OCI-LY7 (cell line): ENCODE results near the gene WNT1. TPM values are rescaled to one million over a fixed set of nuclear protein-coding genes. Genes with fewer than 3 reads are reported as not detected.

ENCODE experiments used
- BruUV-seq: library from RNA; stranded (reverse); fragments of 400-500 nt; replicated peaks from 2 replicates; lab custom pipeline; 2021; lab: Mats Ljungman, UMichigan
- CTCF ChIA-PET: fragments of 300-600 bp; sonication (Branson Sonifier 250); formaldehyde crosslinking; loops from one replicate; lab custom pipeline; 2022; ENCODE audit warnings: antibody characterized with exemption; ENCODE audit not compliant: unreplicated experiment; lab: Charles Lee
- POLR2A ChIA-PET: fragments of 300-600 bp; sonication (Branson Sonifier 250); formaldehyde crosslinking; loops from one replicate; lab custom pipeline; 2022; ENCODE audit warnings: antibody characterized with exemption; lab: Charles Lee
- DNase-seq: peaks from one replicate; pipeline ENCODE4 v3.0.0-alpha.2; 2015; ENCODE audit warnings: low spot score
- H2AFZ ChIP-seq: fragments of 200-600 bp; sonication (generic), shearing (Covaris generic); 2 replicates; pipeline ENCODE4 v1.6.1; 2014; ENCODE audit warnings: mild to moderate bottlenecking, antibody characterized with exemption, low read length, moderate library complexity
- H3K27ac ChIP-seq: fragments of 200-600 bp; sonication (generic); 2 replicates; pipeline ENCODE4 v1.5.1; 2014; ENCODE audit warnings: mixed run types, low read depth, mild to moderate bottlenecking, moderate library complexity, low read length, inconsistent platforms; ENCODE audit not compliant: poor library complexity, severe bottlenecking
- H3K36me3 ChIP-seq: fragments of 200-600 bp; sonication (generic); 2 replicates; pipeline ENCODE4 v1.6.1; 2014; ENCODE audit warnings: mild to moderate bottlenecking, antibody characterized with exemption, low read length, moderate library complexity, mixed read lengths; ENCODE audit not compliant: insufficient read depth
- H3K4me1 ChIP-seq: fragments of 200-600 bp; sonication (generic); 2 replicates; pipeline ENCODE4 v1.5.1; 2014; ENCODE audit warnings: mild to moderate bottlenecking, low read length; ENCODE audit not compliant: insufficient read depth, poor library complexity, severe bottlenecking
- H3K4me2 ChIP-seq: fragments of 200-600 bp; sonication (generic); 2 replicates; pipeline ENCODE4 v1.6.1; 2014; ENCODE audit warnings: mild to moderate bottlenecking, low read length
- H3K4me3 ChIP-seq: fragments of 200-600 bp; sonication (generic); 2 replicates; pipeline ENCODE4 v1.5.1; 2014; ENCODE audit warnings: mild to moderate bottlenecking, low read depth, low read length; ENCODE audit not compliant: poor library complexity, severe bottlenecking
- H3K79me2 ChIP-seq: fragments of 200-600 bp; sonication (generic); 2 replicates; pipeline ENCODE4 v1.6.1; 2016; ENCODE audit warnings: low read depth, mild to moderate bottlenecking, low read length, moderate library complexity, mixed read lengths; ENCODE audit not compliant: insufficient read depth
- H3K9me2 ChIP-seq: fragments of 200-600 bp; sonication (generic); 2 replicates; pipeline ENCODE4 v1.6.1; 2016; ENCODE audit warnings: mild to moderate bottlenecking, low read length, mixed read lengths; ENCODE audit not compliant: insufficient read depth
- H3K9me3 ChIP-seq: fragments of 200-600 bp; sonication (generic); 2 replicates; pipeline ENCODE4 v1.6.1; 2014; ENCODE audit warnings: mild to moderate bottlenecking, mixed run types, low read length, mixed read lengths
- H4K20me1 ChIP-seq: fragments of 200-600 bp; sonication (generic); 2 replicates; pipeline ENCODE4 v1.6.1; 2014; ENCODE audit warnings: mild to moderate bottlenecking, antibody characterized with exemption, low read length, moderate library complexity, mixed read lengths; ENCODE audit not compliant: insufficient read depth
- EZH2phosphoT487 ChIP-seq: fragments of 200-600 bp; sonication (generic); IDR thresholded peaks from 2 replicates; pipeline ENCODE4 v1.6.1; 2018; ENCODE audit warnings: low read depth, borderline replicate concordance, mild to moderate bottlenecking, mixed run types, antibody characterized with exemption, low read length, moderate library complexity, mixed read lengths
- intact Hi-C: fragments of 100-400 bp; cut with micrococcal nuclease; formaldehyde crosslinking; loops from one replicate; pipeline ENCODE4 v1.10.0; 2022; ENCODE audit not compliant: unreplicated experiment
- total RNA-seq, 2 experiments: library from RNA; depleted of rRNA in 1 of 2; stranded (reverse); fragments of >200 nt in 1 of 2; shearing (Covaris generic) in 1 of 2; gene quantifications; 2 replicates each; pipeline ENCODE4 v1.2.3, GENCODE V29; 2014 to 2022
- TF ChIP-seq, protein P1 (sequence below): fragments of 200-600 bp; sonication (generic); conservative IDR thresholded peaks from 2 replicates; pipeline ENCODE4 v1.5.1; 2014; ENCODE audit warnings: mild to moderate bottlenecking, antibody characterized with exemption, low read length, moderate library complexity, mixed read lengths

Gene WNT1
- total RNA-seq, 2 experiments from 2014 or later = not detected

DNA sequence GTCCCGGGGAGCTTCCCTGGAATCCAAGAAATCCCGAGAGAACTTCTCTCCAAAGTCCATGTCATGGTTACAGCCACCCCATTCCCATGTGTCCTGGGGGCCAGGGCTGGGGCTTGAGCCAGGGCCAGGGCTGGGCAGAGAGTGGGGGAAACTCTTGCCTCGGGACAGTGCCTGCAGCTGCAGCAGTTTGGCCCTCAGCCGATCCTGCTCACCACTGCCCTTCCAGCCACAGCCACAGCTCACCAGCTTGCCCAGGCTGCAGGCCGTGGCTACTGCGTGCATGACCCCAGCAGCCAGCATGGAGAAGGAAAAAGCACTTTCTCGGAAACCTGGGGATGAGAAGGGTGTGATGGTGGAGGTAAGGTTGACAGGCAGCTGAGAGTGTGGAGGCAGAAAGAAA lies 10.1 kb upstream of the WNT1 start:
- Histone ChIP-seq H3K79me2 (no peaks in the 10 kb centered on the region), H4K20me1 (no peaks in the 10 kb centered on the region), H3K4me3 (no peak overlapping the region), H3K9me3 (no peaks in the 10 kb centered on the region), H3K9me2 (no peaks in the 10 kb centered on the region), H3K27ac (no peak overlapping the region), H3K4me1 (no peaks in the 10 kb centered on the region), H2AFZ (no peak overlapping the region), H3K36me3 (no peaks in the 10 kb centered on the region), H3K4me2 (no peak overlapping the region)
- intact Hi-C loops = no loop called here
- no peak for TF ChIP-seq EZH2phosphoT487
- TF ChIP-seq, protein P1, sequence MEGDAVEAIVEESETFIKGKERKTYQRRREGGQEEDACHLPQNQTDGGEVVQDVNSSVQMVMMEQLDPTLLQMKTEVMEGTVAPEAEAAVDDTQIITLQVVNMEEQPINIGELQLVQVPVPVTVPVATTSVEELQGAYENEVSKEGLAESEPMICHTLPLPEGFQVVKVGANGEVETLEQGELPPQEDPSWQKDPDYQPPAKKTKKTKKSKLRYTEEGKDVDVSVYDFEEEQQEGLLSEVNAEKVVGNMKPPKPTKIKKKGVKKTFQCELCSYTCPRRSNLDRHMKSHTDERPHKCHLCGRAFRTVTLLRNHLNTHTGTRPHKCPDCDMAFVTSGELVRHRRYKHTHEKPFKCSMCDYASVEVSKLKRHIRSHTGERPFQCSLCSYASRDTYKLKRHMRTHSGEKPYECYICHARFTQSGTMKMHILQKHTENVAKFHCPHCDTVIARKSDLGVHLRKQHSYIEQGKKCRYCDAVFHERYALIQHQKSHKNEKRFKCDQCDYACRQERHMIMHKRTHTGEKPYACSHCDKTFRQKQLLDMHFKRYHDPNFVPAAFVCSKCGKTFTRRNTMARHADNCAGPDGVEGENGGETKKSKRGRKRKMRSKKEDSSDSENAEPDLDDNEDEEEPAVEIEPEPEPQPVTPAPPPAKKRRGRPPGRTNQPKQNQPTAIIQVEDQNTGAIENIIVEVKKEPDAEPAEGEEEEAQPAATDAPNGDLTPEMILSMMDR = no peak
- no TSS peak for BruUV-seq
- ChIA-PET POLR2A (interaction anchor here (0.6 to 2.1 kb wide), 3 partner anchors 10 to 100 kb away, joined by 3 to 12 read pairs (median 8); partner anchors contain the start of gene ARF3), CTCF (interaction anchor here (0.8 kb wide), 1 partner anchor 20 kb away, joined by 3 read pairs; no protein-coding TSS in a partner anchor)
- DNase-seq = no peak

DNA sequence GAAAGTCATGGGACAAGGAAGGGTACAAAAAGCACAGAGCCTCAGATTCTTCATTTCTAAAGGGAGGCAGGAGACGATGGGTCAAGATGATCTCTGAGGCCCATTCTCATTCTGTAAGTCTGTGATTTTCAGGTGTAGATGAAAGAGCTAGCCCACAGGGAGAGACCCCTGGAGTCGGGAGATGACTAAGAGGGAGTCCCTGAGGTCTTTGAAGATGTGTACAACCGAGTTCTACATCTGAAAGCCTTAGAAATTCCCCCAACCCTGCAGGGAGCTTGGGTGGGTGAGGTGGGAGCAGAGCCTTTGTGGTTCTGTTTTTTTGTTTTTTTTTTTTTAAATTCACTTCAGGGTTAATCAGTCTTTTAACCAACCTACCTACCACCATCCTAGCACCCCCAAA lies 9.7 kb upstream of the WNT1 start:
- Histone ChIP-seq H3K4me3 (no peak overlapping the region), H2AFZ (no peak overlapping the region), H4K20me1 (no peaks in the 10 kb centered on the region), H3K4me1 (no peaks in the 10 kb centered on the region), H3K9me3 (no peaks in the 10 kb centered on the region), H3K79me2 (no peaks in the 10 kb centered on the region), H3K27ac (no peak overlapping the region), H3K4me2 (no peak overlapping the region), H3K9me2 (no peaks in the 10 kb centered on the region), H3K36me3 (no peaks in the 10 kb centered on the region)
- no peak for DNase-seq
- ChIA-PET POLR2A (interaction anchor here (0.5 to 2.1 kb wide), 3 partner anchors 11 to 17 kb away, joined by 3 to 12 read pairs (median 8); partner anchors contain the start of gene ARF3), CTCF (interaction anchor here (0.8 kb wide), 1 partner anchor 20 kb away, joined by 3 read pairs; no protein-coding TSS in a partner anchor)
- BruUV-seq = no TSS peak
- TF ChIP-seq, protein P1 = no peak
- no peak for TF ChIP-seq EZH2phosphoT487
- intact Hi-C loops = no loop called here

DNA sequence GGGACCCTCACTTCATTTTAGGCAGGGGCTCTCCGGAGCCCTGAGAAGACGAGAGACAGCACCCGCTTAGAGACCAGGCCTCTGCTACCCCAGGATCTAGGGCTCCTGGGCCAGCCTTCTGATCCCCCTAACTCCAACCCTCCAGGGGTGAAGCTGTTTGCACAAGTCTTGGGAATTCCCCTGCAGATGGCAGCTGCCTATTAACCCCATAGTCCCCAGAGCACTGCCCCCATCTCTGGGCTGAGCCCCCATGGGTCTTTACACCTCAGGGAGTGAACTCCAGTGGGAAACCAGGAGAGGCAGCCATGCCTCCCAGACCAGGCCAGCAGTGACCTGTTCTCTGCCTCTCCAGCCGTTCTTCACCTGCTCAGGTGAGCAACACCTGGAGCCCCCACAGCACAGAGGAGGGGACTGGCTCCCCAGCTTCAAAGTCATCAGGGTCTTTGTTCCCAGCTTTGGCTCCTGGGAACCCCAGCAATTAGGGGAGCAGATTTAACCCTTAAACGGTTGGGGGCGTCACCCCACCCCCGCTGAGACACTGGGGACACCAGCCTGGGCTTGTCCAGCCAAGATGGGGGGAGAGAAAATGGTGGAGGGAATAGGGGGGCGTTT lies 8.9 kb upstream of the WNT1 start:
- DNase-seq = no peak
- H3K4me2 ChIP-seq = no peak overlapping the region
- ChIA-PET POLR2A (interaction anchor here (0.5 to 2.1 kb wide), 3 partner anchors 12 to 17 kb away, joined by 3 to 12 read pairs (median 8); partner anchors contain the start of gene ARF3), CTCF (no interaction called here)
- no peak overlapping the region for H2AFZ ChIP-seq
- H3K36me3 ChIP-seq = no peaks in the 10 kb centered on the region
- H3K9me3 ChIP-seq = no peaks in the 10 kb centered on the region
- TF ChIP-seq, protein P1 = no peak
- TF ChIP-seq EZH2phosphoT487 = no peak
- H4K20me1 ChIP-seq = no peaks in the 10 kb centered on the region
- BruUV-seq = no TSS peak
- H3K79me2 ChIP-seq = no peaks in the 10 kb centered on the region
- no peak overlapping the region for H3K27ac ChIP-seq
- H3K4me1 ChIP-seq = no peaks in the 10 kb centered on the region
- no peaks in the 10 kb centered on the region for H3K9me2 ChIP-seq
- no peak overlapping the region for H3K4me3 ChIP-seq
- intact Hi-C loops = no loop called here
